Measurements from ENCODE around the gene UCN3. TPM values are rescaled to one million over a fixed set of nuclear protein-coding genes. Genes with fewer than 3 reads are reported as not detected.

The UCN3 gene
- total RNA-seq, 1 experiment from 2014 or later: not detected

DNA sequence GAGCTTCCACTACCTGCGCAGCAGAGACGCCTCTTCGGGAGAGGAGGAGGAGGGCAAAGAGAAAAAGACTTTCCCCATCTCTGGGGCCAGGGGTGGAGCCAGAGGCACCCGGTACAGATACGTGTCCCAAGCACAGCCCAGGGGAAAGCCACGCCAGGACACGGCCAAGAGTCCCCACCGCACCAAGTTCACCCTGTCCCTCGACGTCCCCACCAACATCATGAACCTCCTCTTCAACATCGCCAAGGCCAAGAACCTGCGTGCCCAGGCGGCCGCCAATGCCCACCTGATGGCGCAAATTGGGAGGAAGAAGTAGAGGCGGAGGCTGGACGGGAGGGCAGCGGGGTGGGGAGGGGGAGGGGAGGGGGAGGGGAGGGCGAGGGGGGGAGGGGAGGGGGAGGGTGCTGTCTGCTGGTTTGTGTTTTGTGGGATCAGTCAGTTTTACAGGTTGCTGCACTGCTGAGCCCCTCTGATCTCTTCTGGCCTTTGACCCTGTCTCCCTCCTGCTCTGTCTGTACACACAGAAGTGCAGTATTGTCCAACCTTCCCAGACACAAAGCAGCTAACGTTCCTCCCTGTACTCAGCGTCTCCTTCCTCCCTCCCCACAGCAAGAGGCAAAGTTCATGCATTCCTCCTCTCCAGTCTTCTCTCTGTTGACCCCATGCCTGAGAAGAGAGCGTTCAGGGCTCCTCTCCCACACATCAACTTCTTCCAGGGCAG is 9.3 kb downstream of the UCN3 start:
- Mint-ChIP-seq H3K4me1 (no peaks in the 10 kb centered on the region), H3K27me3 (ENCODE audit: low read depth) (no peaks in the 10 kb centered on the region; the same call in none of the 2 replicates), H3K36me3 (ENCODE audit: insufficient read depth in 1 of 3, low read depth in 3 of 3) (peaks cover 9 to 20% (median 9%) of the 10 kb centered on the region in 3 experiments; a peak in 6 of 7 replicates), H3K27ac (no peak overlapping the region; a peak in 1 of 7 replicates), H3K4me3 (no peak overlapping the region), H3K9me3 (peaks cover 47 to 63% of the 10 kb centered on the region in 2 experiments)
- no peak overlapping the region for H2AFZ ChIP-seq (ENCODE audit: low read length)
- TF ChIP-seq, protein P1, sequence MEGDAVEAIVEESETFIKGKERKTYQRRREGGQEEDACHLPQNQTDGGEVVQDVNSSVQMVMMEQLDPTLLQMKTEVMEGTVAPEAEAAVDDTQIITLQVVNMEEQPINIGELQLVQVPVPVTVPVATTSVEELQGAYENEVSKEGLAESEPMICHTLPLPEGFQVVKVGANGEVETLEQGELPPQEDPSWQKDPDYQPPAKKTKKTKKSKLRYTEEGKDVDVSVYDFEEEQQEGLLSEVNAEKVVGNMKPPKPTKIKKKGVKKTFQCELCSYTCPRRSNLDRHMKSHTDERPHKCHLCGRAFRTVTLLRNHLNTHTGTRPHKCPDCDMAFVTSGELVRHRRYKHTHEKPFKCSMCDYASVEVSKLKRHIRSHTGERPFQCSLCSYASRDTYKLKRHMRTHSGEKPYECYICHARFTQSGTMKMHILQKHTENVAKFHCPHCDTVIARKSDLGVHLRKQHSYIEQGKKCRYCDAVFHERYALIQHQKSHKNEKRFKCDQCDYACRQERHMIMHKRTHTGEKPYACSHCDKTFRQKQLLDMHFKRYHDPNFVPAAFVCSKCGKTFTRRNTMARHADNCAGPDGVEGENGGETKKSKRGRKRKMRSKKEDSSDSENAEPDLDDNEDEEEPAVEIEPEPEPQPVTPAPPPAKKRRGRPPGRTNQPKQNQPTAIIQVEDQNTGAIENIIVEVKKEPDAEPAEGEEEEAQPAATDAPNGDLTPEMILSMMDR (conservative IDR thresholded peaks at IDR 0.05): no peak
- H3K23me2 ChIP-seq (ENCODE audit: insufficient read length, low read depth, low read length, poor library complexity, severe bottlenecking): no peaks in the 10 kb centered on the region
- H4K91ac ChIP-seq (ENCODE audit: insufficient read length, low read depth, low read length): no peak overlapping the region
- no peak for DNase-seq
- H3K4me1 ChIP-seq (ENCODE audit: insufficient read depth, low read length): no peaks in the 10 kb centered on the region
- no peak overlapping the region for H3K9ac ChIP-seq (ENCODE audit: extremely low read depth, insufficient read length, low read length)
- no peak overlapping the region for H3K27ac ChIP-seq (ENCODE audit: insufficient read length, low read depth, low read length)
- WGBS (ENCODE audit: extremely low coverage, insufficient read length, low lambda C conversion rate): no CpG with 5 or more reads among the region's 22 CpGs
- no peaks in the 10 kb centered on the region for H3K27me3 ChIP-seq (ENCODE audit: insufficient read depth, low read length)
- no peak overlapping the region for H4K8ac ChIP-seq (replicated peaks; ENCODE audit: insufficient read length, low read depth, low read length)
- H2BK120ac ChIP-seq (ENCODE audit: low read depth, low read length, poor library complexity, severe bottlenecking): no peak overlapping the region
- no peak overlapping the region for H2AK5ac ChIP-seq (ENCODE audit: insufficient read length, low read length)
- H4K20me1 ChIP-seq (ENCODE audit: control insufficient read depth, insufficient read depth, insufficient read length): no peaks in the 10 kb centered on the region
- H3K79me1 ChIP-seq (ENCODE audit: insufficient read depth, low read depth, low read length, poor library complexity, severe bottlenecking): no peaks in the 10 kb centered on the region
- no peaks in the 10 kb centered on the region for H3K79me2 ChIP-seq (ENCODE audit: insufficient read depth, low read length)
- no peak overlapping the region for H3K14ac ChIP-seq (ENCODE audit: insufficient read depth, low read length)
- no peak overlapping the region for H3K56ac ChIP-seq (ENCODE audit: insufficient read length, low read depth, low read length)
- H2BK15ac ChIP-seq (ENCODE audit: low read depth, low read length): no peak overlapping the region
- no peak overlapping the region for H3K23ac ChIP-seq (ENCODE audit: insufficient read length, low read depth, low read length)
- H2BK5ac ChIP-seq (ENCODE audit: insufficient read length, low read length): no peak overlapping the region
- H3T11ph ChIP-seq (ENCODE audit: low read length): no peak overlapping the region
- no peak overlapping the region for H3K4me2 ChIP-seq (ENCODE audit: insufficient read depth, insufficient read length, low read length)
- no peak overlapping the region for H2BK12ac ChIP-seq (ENCODE audit: insufficient read length, low read depth, low read length)
- H3K4ac ChIP-seq (ENCODE audit: low read depth, low read length): no peak overlapping the region
- no peak overlapping the region for H4K5ac ChIP-seq (ENCODE audit: insufficient read length, low read depth, low read length)
- no peak overlapping the region for H3K18ac ChIP-seq (ENCODE audit: insufficient read length, low read depth, low read length)
- H3K9me3 ChIP-seq (ENCODE audit: control insufficient read depth, low read depth, low read length): no peaks in the 10 kb centered on the region
- no peak overlapping the region for H2BK20ac ChIP-seq (ENCODE audit: low read depth, low read length, poor library complexity, severe bottlenecking)

Data from H9 (cell line).